K562 (cell line): ENCODE data around the gene JMJD1C.

Experiments
- DMBX1 ChIP-seq: fragments of 250-450 bp; sonication (Bioruptor Pico); IDR thresholded peaks from 2 replicates; pipeline ENCODE4 v1.8.0; 2022; ENCODE audit warnings: inconsistent platforms, mild to moderate bottlenecking, moderate library complexity, borderline replicate concordance
- ERF ChIP-seq: fragments of 450-650 bp; formaldehyde crosslinking; IDR thresholded peaks from 2 replicates; pipeline ENCODE4 v1.4.0; 2020; ENCODE audit warnings: mild to moderate bottlenecking, mixed read lengths
- MED1 ChIP-seq: sonication (generic); formaldehyde crosslinking; IDR thresholded peaks from 2 replicates; pipeline ENCODE4 v1.8.1; 2023; ENCODE audit warnings: missing genetic modification reagents, borderline replicate concordance
- MEIS2 ChIP-seq: fragments of 450-650 bp; IDR thresholded peaks from 2 replicates; pipeline ENCODE4 v1.6.1; 2014; ENCODE audit warnings: mild to moderate bottlenecking; ENCODE audit not compliant: partially characterized antibody
- NFATC3 ChIP-seq: fragments of 450-650 bp; IDR thresholded peaks from 2 replicates; pipeline ENCODE4 v1.6.1; 2017; ENCODE audit warnings: mild to moderate bottlenecking
- NFXL1 ChIP-seq: fragments of 450-650 bp; formaldehyde crosslinking; IDR thresholded peaks from 2 replicates; pipeline ENCODE4 v1.4.0; 2021; ENCODE audit warnings: mild to moderate bottlenecking
- NONO ChIP-seq, 2 experiments: fragments of 200-400 bp in 1 of 2; fragments of 450-650 bp in 1 of 2; formaldehyde crosslinking in 1 of 2; IDR thresholded peaks; 2 replicates each; pipeline ENCODE4 v1.6.1; 2017; ENCODE audit warnings: low read depth in 2 of 2, mild to moderate bottlenecking in 2 of 2, moderate library complexity in 2 of 2, low read length in 1 of 2
- TCF7 ChIP-seq: sonication (generic); IDR thresholded peaks from 2 replicates; pipeline ENCODE4 v1.6.1; 2016; ENCODE audit warnings: antibody characterized with exemption, borderline replicate concordance
- TF ChIP-seq, protein P1 (sequence below): sonication (generic); formaldehyde crosslinking; IDR thresholded peaks from 2 replicates; pipeline ENCODE4 v1.9.0; 2022; ENCODE audit warnings: mild to moderate bottlenecking, missing genetic modification reagents
- TF ChIP-seq, protein P2 (sequence below), 3 experiments: IDR thresholded peaks in 2 of 3; conservative IDR thresholded peaks in 1 of 3; 2 replicates each; pipeline ENCODE4 v1.5.1; 2011 to 2012; ENCODE audit warnings: low read length in 3 of 3, mild to moderate bottlenecking in 3 of 3, control low read depth in 2 of 3, improper control_type of control experiment in 1 of 3, inconsistent platforms in 1 of 3, low read depth in 1 of 3, mixed read lengths in 1 of 3, moderate library complexity in 1 of 3; ENCODE audit not compliant: insufficient read depth in 2 of 3
- TF ChIP-seq, protein P3 (sequence below), 2 experiments: fragments of 450-650 bp; IDR thresholded peaks; 2 replicates each; pipeline ENCODE4 v1.6.1; 2016; ENCODE audit warnings: mild to moderate bottlenecking in 2 of 2, borderline replicate concordance in 1 of 2, low read depth in 1 of 2, moderate library complexity in 1 of 2

DNA sequence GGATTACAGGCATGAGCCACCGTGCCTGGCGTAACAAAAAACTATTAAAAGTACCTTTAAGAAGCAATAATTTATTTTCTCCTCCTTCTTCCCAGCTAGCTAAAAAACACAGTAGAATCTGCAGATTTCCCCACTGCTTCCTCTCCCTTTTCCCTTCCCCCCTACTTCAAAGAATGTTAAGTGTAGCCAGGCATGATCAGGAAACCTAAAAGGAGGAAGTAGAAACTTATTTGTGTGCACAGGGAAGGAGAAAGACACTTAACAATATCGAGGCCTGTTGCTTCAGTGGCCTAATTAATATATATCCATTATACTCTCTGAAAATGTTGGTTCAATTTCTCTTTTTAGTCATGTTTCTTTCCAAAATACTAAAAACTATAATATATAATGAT lies 204.9 kb downstream of the JMJD1C start:
- no peak for TF ChIP-seq NONO (IDR thresholded peaks at IDR 0.05; ENCODE audit: low read depth in 2 of 2, low read length in 1 of 2)
- no peak for TF ChIP-seq MED1
- TF ChIP-seq TCF7 = no peak
- TF ChIP-seq NFATC3 = no peak
- TF ChIP-seq NFXL1 (CRISPR knock-in tag) = no peak
- no peak for TF ChIP-seq ERF
- TF ChIP-seq, protein P1, sequence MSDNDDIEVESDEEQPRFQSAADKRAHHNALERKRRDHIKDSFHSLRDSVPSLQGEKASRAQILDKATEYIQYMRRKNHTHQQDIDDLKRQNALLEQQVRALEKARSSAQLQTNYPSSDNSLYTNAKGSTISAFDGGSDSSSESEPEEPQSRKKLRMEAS (CRISPR knock-in tag) = no peak
- TF ChIP-seq, protein P2, sequence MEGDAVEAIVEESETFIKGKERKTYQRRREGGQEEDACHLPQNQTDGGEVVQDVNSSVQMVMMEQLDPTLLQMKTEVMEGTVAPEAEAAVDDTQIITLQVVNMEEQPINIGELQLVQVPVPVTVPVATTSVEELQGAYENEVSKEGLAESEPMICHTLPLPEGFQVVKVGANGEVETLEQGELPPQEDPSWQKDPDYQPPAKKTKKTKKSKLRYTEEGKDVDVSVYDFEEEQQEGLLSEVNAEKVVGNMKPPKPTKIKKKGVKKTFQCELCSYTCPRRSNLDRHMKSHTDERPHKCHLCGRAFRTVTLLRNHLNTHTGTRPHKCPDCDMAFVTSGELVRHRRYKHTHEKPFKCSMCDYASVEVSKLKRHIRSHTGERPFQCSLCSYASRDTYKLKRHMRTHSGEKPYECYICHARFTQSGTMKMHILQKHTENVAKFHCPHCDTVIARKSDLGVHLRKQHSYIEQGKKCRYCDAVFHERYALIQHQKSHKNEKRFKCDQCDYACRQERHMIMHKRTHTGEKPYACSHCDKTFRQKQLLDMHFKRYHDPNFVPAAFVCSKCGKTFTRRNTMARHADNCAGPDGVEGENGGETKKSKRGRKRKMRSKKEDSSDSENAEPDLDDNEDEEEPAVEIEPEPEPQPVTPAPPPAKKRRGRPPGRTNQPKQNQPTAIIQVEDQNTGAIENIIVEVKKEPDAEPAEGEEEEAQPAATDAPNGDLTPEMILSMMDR (IDR thresholded peaks at IDR 0.05 in 2 of 3, conservative IDR thresholded peaks at IDR 0.05 in 1 of 3; ENCODE audit: insufficient read depth in 2 of 3, low read depth in 1 of 3, low read length in 3 of 3) = no peak
- no peak for TF ChIP-seq DMBX1 (CRISPR knock-in tag)
- TF ChIP-seq, protein P3, sequence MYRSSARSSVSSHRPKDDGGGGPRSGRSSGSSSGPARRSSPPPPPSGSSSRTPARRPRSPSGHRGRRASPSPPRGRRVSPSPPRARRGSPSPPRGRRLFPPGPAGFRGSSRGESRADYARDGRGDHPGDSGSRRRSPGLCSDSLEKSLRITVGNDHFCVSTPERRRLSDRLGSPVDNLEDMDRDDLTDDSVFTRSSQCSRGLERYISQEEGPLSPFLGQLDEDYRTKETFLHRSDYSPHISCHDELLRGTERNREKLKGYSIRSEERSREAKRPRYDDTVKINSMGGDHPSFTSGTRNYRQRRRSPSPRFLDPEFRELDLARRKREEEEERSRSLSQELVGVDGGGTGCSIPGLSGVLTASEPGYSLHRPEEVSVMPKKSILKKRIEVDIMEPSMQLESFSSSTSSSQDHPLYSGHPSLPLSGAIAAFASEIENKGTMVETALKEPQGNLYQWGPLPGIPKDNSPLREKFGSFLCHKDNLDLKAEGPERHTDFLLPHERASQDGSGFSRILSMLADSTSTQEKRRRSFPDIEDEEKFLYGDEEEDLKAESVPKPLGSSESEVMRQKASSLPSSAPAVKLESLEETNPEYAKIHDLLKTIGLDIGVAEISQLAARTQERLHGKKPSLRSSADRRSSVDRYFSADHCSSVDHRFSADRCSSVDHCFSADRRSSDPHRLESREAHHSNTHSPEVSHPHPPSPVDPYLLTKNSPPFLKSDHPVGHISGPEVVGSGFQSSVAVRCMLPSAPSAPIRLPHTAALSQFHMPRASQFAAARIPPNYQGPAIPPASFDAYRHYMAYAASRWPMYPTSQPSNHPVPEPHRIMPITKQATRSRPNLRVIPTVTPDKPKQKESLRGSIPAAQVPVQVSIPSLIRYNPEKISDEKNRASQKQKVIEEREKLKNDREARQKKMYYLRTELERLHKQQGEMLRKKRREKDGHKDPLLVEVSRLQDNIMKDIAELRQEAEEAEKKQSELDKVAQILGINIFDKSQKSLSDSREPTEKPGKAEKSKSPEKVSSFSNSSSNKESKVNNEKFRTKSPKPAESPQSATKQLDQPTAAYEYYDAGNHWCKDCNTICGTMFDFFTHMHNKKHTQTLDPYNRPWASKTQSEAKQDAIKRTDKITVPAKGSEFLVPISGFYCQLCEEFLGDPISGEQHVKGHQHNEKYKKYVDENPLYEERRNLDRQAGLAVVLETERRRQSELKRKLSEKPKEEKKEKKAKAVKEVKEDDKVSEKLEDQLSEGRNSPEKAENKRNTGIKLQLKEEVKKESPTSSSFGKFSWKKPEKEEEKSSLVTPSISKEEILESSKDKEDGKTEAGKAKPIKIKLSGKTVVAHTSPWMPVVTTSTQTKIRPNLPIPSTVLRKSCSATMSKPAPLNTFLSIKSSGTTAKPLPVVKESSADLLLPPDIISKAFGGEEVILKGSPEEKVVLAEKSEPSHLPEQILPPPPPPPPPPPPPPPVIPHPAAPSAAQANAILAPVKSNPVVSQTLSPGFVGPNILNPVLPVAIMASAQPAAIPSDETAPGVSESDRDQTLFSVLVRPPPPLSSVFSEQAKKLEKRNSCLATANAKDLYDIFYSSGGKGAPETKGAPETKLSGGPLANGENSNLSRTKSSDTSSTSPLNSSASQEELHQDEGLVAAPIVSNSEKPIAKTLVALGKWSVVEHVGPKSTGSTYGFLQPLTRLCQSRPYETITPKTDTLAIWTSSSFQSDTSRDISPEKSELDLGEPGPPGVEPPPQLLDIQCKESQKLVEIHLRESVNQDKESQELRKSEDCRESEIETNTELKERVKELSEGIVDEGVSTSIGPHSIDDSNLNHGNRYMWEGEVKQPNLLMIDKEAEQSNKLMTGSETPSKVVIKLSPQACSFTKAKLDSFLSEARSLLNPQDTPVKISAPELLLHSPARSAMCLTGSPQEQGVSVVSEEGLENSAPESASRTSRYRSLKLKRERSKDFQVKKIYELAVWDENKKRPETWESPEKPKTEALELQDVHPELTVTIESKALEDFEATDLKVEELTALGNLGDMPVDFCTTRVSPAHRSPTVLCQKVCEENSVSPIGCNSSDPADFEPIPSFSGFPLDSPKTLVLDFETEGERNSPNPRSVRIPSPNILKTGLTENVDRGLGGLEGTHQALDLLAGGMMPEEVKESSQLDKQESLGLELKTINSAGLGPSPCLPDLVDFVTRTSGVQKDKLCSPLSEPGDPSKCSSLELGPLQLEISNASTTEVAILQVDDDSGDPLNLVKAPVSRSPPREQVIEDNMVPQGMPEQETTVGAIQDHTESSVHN (IDR thresholded peaks at IDR 0.05; ENCODE audit: borderline replicate concordance in 1 of 2, low read depth in 1 of 2) = no peak
- TF ChIP-seq MEIS2 = no peak
